GM12891 (cell line): Measurements from ENCODE around the gene ELOVL2.

ENCODE experiments used
- PAX5 ChIP-seq: IDR thresholded peaks from 2 replicates; pipeline ENCODE4 v1.6.1; 2011; ENCODE audit warnings: low read length, moderate library complexity, mild to moderate bottlenecking; ENCODE audit not compliant: insufficient read depth, severe bottlenecking
- POLR2A ChIP-seq: IDR thresholded peaks from 2 replicates; pipeline ENCODE4 v1.6.1; 2011; ENCODE audit warnings: low read depth, low read length, control low read depth
- POLR2AphosphoS5 ChIP-seq: IDR thresholded peaks from 2 replicates; pipeline ENCODE4 v1.6.1; 2011; ENCODE audit warnings: low read depth, low read length, control low read depth
- POU2F2 ChIP-seq: IDR thresholded peaks from 2 replicates; pipeline ENCODE4 v1.6.1; 2011; ENCODE audit warnings: low read depth, mild to moderate bottlenecking, control low read depth, low read length, moderate library complexity
- SPI1 ChIP-seq: IDR thresholded peaks from 2 replicates; pipeline ENCODE4 v1.6.1; 2011; ENCODE audit warnings: low read depth, low read length, control low read depth
- TAF1 ChIP-seq: IDR thresholded peaks from 2 replicates; pipeline ENCODE4 v1.6.1; 2011; ENCODE audit warnings: low read depth, low read length, control low read depth

GRCh38 chr6:11015102-11015501 is 29.0 kb downstream of the ELOVL2 start:
- TF ChIP-seq TAF1 = no peak
- TF ChIP-seq POLR2A = no peak
- no peak for TF ChIP-seq POLR2AphosphoS5
- no peak for TF ChIP-seq SPI1
- TF ChIP-seq POU2F2 = no peak
- no peak for TF ChIP-seq PAX5
